ENCODE data around the gene DNPH1. TPM values are rescaled to one million over a fixed set of nuclear protein-coding genes. Genes with fewer than 3 reads are reported as not detected.
A peak's percentile ranks its signal among the peaks of the same experiment; 100 is the strongest.

The DNPH1 gene
- total RNA-seq, 1 experiment from 2014 or later: 43.5 TPM

DNA sequence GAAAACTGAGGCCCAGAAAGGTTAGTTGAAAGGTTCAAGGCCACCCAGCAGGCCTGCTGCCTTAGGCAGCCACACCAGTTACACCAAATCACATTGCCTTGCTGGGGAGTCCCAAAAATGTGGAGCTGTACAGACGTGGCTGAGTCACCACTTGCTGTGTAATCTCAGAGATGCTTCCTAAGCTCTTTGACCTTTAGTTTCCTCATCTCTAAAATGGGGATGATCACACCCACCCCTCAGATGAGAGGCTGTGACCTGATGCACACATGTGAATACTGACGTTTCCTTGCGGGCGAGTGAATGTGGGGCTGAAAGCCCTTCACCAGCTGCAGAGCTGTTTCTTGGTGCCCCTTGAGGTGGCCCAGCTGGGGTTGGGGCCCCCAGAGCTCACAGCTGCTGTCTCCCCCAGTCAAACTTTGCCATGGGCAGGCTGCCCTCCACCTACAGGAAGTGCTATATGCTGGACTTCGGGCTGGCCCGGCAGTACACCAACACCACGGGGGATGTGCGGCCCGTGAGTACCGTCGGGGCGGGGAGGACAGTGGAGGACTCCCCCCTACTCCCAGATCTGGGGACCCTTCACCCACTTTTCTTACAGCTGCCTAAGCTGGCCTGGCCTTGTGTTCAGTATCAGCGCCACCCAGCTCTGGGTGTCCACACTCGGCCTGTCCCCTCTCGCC is 25.0 kb upstream of the DNPH1 start:
- intact Hi-C loops (cut with micrococcal nuclease; ENCODE audit: unreplicated experiment): no loop called here
- Histone ChIP-seq H3K27ac (no peak overlapping the region), H3K79me2 (ENCODE audit: low read depth) (no peaks in the 10 kb centered on the region), H3F3A (ENCODE audit: insufficient read depth, low read depth) (no peaks in the 10 kb centered on the region; the same call in 1 of the 2 replicates), H3K9me3 (ENCODE audit: insufficient read depth, low read depth) (no peaks in the 10 kb centered on the region), H2AFZ (no peak overlapping the region), H3K4me3 (no peak overlapping the region), H3K9me2 (ENCODE audit: insufficient read depth) (no peaks in the 10 kb centered on the region), H3K27me3 (ENCODE audit: insufficient read depth, low read depth) (peaks cover 8% of the 10 kb centered on the region; the same call in 1 of the 2 replicates), H3K4me1 (replicated peaks; ENCODE audit: insufficient read depth) (no peaks in the 10 kb centered on the region), H4K20me1 (ENCODE audit: insufficient read depth) (no peaks in the 10 kb centered on the region), H3K4me2 (no peak overlapping the region), H3K36me3 (ENCODE audit: low read depth) (no peaks in the 10 kb centered on the region)
- CTCF ChIA-PET: interaction anchor here (0.6 kb wide), 1 partner anchor 447 kb away, joined by 3 read pairs; no protein-coding TSS in a partner anchor
- no peak for DNase-seq
- TF ChIP-seq, protein P1, sequence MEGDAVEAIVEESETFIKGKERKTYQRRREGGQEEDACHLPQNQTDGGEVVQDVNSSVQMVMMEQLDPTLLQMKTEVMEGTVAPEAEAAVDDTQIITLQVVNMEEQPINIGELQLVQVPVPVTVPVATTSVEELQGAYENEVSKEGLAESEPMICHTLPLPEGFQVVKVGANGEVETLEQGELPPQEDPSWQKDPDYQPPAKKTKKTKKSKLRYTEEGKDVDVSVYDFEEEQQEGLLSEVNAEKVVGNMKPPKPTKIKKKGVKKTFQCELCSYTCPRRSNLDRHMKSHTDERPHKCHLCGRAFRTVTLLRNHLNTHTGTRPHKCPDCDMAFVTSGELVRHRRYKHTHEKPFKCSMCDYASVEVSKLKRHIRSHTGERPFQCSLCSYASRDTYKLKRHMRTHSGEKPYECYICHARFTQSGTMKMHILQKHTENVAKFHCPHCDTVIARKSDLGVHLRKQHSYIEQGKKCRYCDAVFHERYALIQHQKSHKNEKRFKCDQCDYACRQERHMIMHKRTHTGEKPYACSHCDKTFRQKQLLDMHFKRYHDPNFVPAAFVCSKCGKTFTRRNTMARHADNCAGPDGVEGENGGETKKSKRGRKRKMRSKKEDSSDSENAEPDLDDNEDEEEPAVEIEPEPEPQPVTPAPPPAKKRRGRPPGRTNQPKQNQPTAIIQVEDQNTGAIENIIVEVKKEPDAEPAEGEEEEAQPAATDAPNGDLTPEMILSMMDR (conservative IDR thresholded peaks at IDR 0.05): no peak
- TF ChIP-seq EZH2 (IDR thresholded peaks at IDR 0.05; ENCODE audit: low read depth): no peak
- BruUV-seq (replicated peaks): no TSS peak
- POLR2A ChIA-PET (ENCODE audit: unreplicated experiment): no interaction called here

DNA sequence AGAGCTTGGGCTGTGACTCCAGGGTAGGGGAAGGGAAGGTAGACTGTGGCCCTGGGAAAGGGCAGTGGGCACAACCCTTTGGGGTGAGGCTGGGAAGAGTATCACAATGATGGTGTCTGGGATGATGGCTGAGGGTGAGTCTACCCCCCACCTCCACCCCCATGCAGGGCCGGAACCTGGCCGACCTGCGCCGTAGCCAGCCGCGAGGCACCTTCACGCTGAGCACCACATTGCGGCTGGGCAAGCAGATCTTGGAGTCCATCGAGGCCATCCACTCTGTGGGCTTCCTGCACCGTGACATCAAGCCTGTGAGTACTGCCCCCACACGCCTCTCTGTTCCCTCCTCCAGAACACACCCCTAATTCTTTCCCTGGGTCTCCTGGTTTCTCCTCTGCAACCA is 24.1 kb upstream of the DNPH1 start:
- Histone ChIP-seq H3K79me2 (ENCODE audit: low read depth) (no peaks in the 10 kb centered on the region), H3K27me3 (ENCODE audit: insufficient read depth, low read depth) (peaks cover 8% of the 10 kb centered on the region; the same call in 1 of the 2 replicates), H3K4me3 (no peak overlapping the region), H4K20me1 (ENCODE audit: insufficient read depth) (no peaks in the 10 kb centered on the region), H3K9me3 (ENCODE audit: insufficient read depth, low read depth) (no peaks in the 10 kb centered on the region), H3K4me1 (replicated peaks; ENCODE audit: insufficient read depth) (no peaks in the 10 kb centered on the region), H3K4me2 (no peak overlapping the region), H3K36me3 (ENCODE audit: low read depth) (no peaks in the 10 kb centered on the region), H3F3A (ENCODE audit: insufficient read depth, low read depth) (no peaks in the 10 kb centered on the region; the same call in 1 of the 2 replicates), H3K27ac (no peak overlapping the region), H2AFZ (no peak overlapping the region), H3K9me2 (ENCODE audit: insufficient read depth) (no peaks in the 10 kb centered on the region)
- intact Hi-C loops (cut with micrococcal nuclease; ENCODE audit: unreplicated experiment): no loop called here
- POLR2A ChIA-PET (ENCODE audit: unreplicated experiment): no interaction called here
- CTCF ChIA-PET: no interaction called here
- DNase-seq: no peak
- no TSS peak for BruUV-seq (replicated peaks)
- TF ChIP-seq, protein P1 (conservative IDR thresholded peaks at IDR 0.05): no peak
- no peak for TF ChIP-seq EZH2 (IDR thresholded peaks at IDR 0.05; ENCODE audit: low read depth)

DNA sequence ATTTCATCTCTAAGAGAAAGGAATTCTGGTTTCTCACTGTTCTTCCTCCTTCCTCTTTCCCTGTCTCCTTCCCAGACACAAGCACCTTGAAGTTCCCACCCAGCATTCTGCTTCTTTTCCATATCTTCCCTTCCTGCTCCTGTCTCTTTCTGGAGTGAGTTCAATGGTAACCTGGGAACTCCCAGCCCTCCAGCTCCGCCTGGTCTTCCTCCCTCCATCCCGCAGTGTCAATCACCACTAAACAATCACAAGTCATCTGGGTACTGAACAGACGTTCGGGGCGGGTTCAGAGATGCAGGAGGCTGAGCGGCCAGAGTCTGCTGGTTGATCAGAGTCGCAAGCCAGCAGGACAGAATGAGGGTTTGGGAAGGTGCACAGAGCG is 21.7 kb upstream of the DNPH1 start:
- Histone ChIP-seq H3K27me3 (ENCODE audit: insufficient read depth, low read depth) (peaks cover 8% of the 10 kb centered on the region; the same call in 1 of the 2 replicates), H2AFZ (no peak overlapping the region), H3K9me3 (ENCODE audit: insufficient read depth, low read depth) (no peaks in the 10 kb centered on the region), H4K20me1 (ENCODE audit: insufficient read depth) (no peaks in the 10 kb centered on the region), H3K27ac (no peak overlapping the region), H3K4me2 (peak overlapping the region; percentile 32; the same call in 1 of the 2 replicates), H3K4me3 (no peak overlapping the region), H3K36me3 (ENCODE audit: low read depth) (no peaks in the 10 kb centered on the region), H3K4me1 (replicated peaks; ENCODE audit: insufficient read depth) (no peaks in the 10 kb centered on the region), H3K79me2 (ENCODE audit: low read depth) (no peaks in the 10 kb centered on the region), H3F3A (ENCODE audit: insufficient read depth, low read depth) (no peaks in the 10 kb centered on the region; the same call in 1 of the 2 replicates), H3K9me2 (ENCODE audit: insufficient read depth) (no peaks in the 10 kb centered on the region)
- POLR2A ChIA-PET (ENCODE audit: unreplicated experiment): no interaction called here
- intact Hi-C loops (cut with micrococcal nuclease; ENCODE audit: unreplicated experiment): no loop called here
- TF ChIP-seq EZH2 (IDR thresholded peaks at IDR 0.05; ENCODE audit: low read depth): no peak
- TF ChIP-seq, protein P1 (conservative IDR thresholded peaks at IDR 0.05): no peak
- BruUV-seq (replicated peaks): no TSS peak
- CTCF ChIA-PET: interaction anchor here (0.6 kb wide), 2 partner anchors 18 to 245 kb away, joined by 4 to 5 read pairs; no protein-coding TSS in a partner anchor
- no peak for DNase-seq

Measured in PC-9 (cell line).